AG10803 (cell line): ENCODE measurements around the gene FFAR4.

Source experiments
- DNase-seq: peaks from one replicate; pipeline ENCODE4 v3.0.0; 2010; ENCODE audit warnings: low read depth
- H3K4me3 ChIP-seq: 2 replicates; pipeline ENCODE4 v1.5.1; 2011; ENCODE audit warnings: mild to moderate bottlenecking, low read length, control low read depth
- CTCF ChIP-seq: conservative IDR thresholded peaks from 2 replicates; pipeline ENCODE4 v1.5.1; 2011; ENCODE audit warnings: mild to moderate bottlenecking, low read length, control low read depth, inconsistent platforms

Gene FFAR4

GRCh38 chr10:93600446-93601145 is 34.1 kb downstream of the FFAR4 start:
- H3K4me3 ChIP-seq = no peak overlapping the region
- peak; percentile 32 for DNase-seq

GRCh38 chr10:93601146-93601773 is 34.8 kb downstream of the FFAR4 start, which contains the start of gene RBP4:
Gene RBP4 (minus strand): TSS chr10:93601235. CDS start chr10:93601028, 207 bp downstream.
- H3K4me3 ChIP-seq = peak within 1 kb of the TSS; percentile 20; the same call in 1 of the 2 replicates
- no peak for TF ChIP-seq CTCF
- DNase-seq = no peak

More at GRCh38 chr10:93600446-93601145, 34.1 kb downstream of the FFAR4 start:
- TF ChIP-seq CTCF = no peak

GRCh38 chr10:93601774-93602162 is 35.3 kb downstream of the FFAR4 start:
- no peak overlapping the region for H3K4me3 ChIP-seq
- TF ChIP-seq CTCF = no peak
- DNase-seq = no peak

- no peak for TF ChIP-seq CTCF
- DNase-seq = no peak
- no peak overlapping the region for H3K4me3 ChIP-seq
These were observed 36.6 kb downstream of the FFAR4 start for GRCh38 chr10:93603023-93603422.

- no peak for DNase-seq
- H3K4me3 ChIP-seq = no peak overlapping the region
- TF ChIP-seq CTCF = no peak
These were observed 37.7 kb downstream of the FFAR4 start for GRCh38 chr10:93604146-93604545.

- H3K4me3 ChIP-seq = no peak overlapping the region
- TF ChIP-seq CTCF = no peak
- no peak for DNase-seq
These were observed 42.0 kb downstream of the FFAR4 start for GRCh38 chr10:93608421-93608820.

GRCh38 chr10:93612311-93612710 is 45.8 kb downstream of the FFAR4 start, which contains the start of gene PDE6C:
Gene PDE6C (plus strand): TSS chr10:93612537. CDS start chr10:93612726, 189 bp downstream.
- TF ChIP-seq CTCF = no peak
- H3K4me3 ChIP-seq = no peak within 1 kb of the TSS
- no peak for DNase-seq
